T-helper 22 cell (primary cell): ENCODE results near the gene CREBL2.
"Not testable (repeated sequence)": the region's sequence is repeated elsewhere in the genome, so short reads cannot be mapped to it uniquely, and the experiment has no call there.

Experiments used
- DNase-seq: peaks from one replicate; pipeline ENCODE4 v3.0.0-alpha.2; 2020; ENCODE audit warnings: low read depth

Gene CREBL2

DNA sequence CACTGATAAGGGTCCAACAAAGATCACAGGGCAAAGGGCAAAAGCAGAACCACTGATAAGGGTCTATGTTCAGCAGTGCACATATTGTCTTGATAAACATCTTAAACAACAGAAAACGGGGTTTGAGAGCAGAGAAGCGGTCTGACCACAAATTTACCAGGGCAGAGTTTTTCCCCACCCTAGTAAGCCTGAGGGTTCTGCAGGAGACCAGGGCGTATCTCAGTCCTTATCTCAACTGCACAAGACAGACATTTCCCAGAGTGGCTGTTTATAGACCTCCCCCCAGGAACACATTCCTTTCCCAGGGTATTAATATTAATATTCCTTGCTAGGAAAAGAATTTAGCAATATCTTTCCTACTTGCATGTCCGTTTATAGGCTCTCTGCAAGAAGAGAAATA is 28.3 kb downstream of the CREBL2 start:
- DNase-seq = not testable (repeated sequence)

DNA sequence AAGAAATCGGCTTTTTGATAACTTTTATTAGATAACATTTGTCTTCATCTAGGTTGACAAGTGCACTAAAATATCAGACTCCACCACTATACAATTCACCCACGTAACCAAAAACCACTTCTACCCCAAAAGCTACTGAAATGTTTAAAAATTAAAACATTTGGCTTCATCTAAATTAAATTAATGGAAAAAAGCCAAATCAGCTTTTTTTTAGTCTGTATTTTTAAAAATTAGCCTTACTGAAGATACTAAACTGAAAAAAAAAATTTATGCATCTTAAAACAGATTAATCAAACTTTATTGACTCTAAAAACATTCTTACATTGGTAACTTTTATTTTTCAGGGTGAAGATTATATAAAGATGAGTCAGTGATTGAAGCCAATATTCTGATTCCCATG is 30.0 kb downstream of the CREBL2 start:
- no peak for DNase-seq

DNA sequence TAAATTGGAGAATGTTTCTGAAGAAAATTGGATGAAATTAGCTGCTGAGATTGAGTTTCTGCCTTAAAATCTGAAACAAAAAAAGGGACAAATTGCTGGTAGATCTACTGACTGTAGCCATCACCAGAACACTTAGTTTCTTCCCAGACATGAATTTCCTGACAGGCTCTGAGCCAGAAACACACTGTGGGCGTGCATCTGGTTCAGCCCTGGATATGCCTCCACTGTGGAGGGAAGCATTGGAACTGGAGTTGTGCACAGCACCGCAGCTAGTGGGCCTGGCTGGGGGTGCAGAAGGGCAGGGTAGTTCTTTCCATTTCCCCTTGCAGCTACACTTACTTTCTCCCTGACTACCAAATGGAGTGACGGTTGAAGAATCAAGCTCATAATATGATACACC is 31.2 kb downstream of the CREBL2 start:
- no peak for DNase-seq

DNA sequence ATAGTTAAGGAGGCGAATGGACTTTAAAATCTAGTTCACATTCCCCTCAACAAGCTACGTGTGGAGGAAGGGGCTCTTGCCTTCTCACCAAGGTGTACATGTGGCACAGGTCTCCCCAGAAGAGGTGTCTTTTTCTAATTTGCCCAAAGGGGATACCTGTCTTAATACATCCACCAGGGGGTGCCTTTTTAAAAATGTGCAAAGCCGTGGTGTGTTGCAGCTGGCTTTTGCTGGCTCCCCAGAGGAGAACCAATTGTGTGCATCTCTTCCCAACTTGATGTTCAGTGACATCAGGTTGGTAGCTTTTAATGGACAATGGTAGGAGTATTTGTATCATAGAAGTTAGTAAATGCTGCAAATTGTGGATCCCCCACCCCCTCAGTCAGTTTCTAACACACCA is 33.8 kb downstream of the CREBL2 start:
- DNase-seq = peak; percentile 11

DNA sequence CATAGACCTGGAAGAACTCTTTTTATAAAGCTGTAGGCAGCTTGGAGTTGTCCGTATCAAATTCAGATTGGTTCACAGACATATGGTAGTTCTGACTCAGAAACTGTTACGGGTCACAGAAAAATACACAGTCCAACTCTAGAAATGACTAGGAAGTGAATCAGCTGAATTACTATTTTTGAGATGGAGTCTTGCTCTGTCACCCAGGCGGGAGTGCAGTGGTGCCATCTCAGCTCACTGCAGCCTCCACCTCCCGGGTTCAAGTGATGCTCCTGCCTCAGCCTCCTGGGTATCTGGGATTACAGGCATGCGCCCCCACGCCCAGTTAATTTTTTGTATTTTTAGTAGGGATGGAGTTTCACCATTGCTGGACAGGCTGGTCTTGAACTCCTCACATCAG is 34.3 kb downstream of the CREBL2 start:
- DNase-seq = not testable (repeated sequence)

DNA sequence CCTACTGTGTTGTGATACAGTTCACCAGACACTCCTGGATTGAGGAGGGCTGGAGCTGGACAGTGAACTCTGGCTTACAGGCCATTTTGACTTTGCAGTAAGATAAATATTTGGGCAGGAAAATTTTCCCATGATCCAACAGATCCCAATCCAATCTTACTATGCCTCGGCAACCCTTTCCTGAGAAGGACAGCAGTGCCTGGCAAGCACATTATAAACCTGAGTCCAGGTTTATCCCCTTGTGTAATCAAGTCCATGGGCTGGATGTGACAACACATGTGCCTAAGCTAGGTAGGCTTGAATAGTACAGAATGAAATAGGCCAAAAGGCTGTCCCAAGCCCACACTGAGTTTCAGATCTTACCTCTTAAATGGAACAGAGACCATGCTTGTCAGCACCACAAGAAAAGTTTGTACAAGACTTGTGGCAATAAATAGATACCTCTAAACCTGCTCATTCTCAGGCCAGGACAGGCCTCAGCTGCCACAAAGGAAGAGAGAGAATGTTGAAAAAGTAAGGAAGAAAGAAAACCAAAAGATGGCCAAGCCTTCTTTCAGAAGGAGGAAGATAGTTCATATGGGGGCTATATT is 34.9 kb downstream of the CREBL2 start:
- no peak for DNase-seq

DNA sequence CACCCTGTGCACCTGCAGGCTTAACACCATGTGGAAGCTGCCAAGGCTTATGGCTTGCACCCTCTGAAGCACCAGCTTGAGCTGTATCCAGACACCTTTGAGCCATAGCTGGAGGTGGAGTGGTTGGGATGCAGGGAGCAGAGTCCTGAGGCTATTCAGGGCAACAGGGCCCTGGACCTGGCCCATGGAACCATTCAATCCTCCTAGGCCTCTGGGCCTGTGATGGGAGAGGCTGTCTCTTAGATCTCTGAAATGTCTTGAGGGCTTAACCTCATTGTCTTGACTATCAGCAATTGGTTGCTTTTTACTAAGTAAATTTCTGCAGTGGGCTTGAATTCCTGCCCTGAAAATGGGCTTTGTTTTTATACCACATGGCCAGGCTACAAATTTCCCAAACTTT is 36.6 kb downstream of the CREBL2 start:
- DNase-seq = no peak

DNA sequence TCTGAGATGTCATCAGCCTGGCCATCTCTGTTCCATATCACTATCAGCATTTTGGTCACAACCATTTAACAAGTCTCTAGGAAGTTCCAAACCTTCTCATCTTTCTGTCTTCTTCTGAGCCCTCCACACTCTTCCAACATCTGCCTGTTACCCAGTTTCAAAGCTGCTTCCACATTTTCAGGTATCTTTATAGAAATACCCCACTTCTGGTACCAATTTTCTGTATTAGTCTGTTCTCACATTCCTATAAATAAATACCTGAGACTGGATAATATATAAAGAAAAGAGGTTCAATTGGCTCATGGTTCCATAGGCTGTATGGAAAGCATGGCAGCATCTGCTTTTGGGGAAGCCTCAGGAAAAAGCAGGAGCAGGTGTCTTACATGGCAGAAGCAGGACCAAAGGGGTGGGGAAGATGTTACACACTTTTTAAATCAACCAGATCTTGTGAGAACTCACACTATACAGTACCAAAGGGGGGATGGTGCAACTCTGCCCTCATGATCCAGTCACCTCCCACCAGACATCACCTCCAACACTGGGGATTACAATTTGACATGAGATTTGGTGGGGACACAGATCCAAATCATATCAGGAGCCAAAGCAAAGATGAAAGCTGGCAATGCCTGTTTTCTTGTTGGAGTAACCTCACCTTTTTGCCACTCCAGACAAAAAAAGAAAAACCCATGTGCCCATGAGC is 37.4 kb downstream of the CREBL2 start:
- no peak for DNase-seq

DNA sequence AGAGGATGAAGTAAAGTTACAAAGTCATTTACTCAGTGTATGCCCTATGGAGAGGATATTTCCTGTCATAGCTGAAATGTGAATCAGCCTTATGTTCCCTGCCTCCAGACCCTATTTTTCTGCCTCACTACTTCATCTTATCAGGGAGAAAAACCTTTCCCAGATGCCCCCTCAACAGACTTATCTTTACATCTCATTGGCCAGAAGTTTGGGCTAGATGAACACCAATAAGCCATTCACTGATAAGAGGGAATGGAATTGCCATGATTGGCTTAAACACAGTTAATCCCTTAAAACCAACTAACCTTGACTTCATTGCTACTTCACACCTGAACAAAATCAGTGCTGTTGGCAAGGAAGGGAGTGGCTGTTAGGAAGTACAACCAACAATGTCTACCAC is 40.1 kb downstream of the CREBL2 start:
- DNase-seq = no peak

DNA sequence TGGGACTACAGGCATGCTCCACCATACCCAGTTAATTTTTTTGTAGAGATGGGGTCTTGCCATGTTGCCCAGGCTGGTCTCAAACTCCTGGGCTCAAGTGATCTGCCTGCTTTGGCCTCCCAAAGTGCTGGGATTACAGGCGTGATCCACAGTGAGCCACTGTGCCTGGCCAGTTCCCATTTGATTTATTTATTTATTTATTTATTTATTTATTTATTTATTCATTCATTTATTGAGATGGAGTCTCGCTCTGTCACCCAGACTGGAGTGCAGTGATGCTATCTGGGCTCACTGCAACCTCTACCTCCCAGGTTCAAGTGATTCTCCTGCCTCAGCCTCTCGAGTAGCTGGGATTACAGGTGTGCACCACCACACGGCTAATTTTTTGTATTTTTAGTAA is 41.0 kb downstream of the CREBL2 start:
- DNase-seq = not testable (repeated sequence)

DNA sequence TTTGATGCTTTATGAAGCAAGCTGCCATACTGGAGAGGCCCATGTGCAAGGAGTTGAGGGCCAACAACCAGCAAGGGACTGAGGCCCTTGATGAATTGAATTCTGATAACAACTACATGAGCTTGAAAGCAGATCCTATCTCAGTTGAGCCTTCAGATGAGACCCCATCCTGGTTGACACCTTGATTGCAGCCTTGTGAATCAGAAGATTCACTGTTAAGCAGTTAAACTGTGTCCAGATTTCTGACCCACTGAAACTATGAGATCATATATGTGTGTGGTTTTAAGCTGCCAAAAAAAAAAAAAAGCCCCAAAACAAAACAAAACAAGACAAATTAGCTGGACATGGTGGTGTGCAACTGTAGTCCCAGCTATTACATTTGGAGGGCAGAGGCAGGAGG is 42.2 kb downstream of the CREBL2 start:
- no peak for DNase-seq

DNA sequence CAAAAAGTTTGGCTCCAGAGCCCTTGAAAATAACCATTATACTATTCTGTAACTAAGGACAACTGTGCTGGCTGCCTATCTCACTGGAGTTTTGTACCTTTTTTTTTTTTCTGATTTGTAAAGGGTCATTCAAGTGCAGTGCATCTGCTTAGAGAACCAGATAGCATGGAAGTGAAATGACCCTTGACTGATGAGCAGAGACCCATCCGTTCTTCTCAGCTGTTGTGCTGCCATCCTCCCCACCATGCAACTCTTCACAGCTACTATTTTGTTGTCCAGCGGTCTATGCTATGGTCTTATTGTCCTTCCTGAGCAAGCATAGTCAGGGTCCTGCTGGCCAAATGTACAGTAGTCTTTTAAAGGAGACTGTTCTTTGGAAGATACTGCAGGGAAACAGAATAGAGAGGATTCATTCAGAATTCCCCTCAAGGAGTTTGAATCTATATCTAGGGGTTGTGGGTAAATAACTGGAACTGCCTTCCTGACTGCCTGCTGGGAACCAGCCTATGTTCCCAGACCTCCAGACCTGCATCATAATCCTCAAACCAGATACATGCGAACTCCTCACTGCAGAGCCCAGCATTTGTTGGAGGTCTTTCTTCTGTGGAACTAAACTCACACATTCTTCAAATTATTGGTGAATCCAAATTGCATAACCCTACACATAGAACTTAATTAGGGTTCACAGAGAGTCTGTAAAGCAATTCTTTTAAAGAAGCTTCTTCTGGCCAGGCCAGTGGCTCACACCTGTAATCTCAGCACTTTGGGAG is 43.2 kb downstream of the CREBL2 start:
- DNase-seq = no peak

DNA sequence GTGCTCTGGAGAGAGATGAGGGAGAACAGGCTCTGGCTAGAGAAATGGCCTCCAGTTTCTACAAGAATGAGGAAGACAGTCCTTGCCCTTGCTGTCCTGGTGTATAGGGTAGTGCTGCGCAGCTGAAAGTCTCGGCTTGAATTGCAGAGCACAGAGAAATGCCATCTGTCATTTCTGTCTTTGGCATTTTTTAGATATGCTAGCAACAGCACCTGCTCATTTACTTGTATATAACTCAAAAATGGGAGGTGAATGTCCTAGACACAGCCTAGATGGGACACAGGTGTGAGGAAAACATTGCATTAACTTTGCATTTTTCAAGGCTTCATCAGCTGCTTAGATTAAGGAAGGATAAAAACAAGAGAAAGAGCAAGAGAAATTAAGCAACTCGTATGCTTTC is 48.5 kb downstream of the CREBL2 start:
- DNase-seq = no peak

DNA sequence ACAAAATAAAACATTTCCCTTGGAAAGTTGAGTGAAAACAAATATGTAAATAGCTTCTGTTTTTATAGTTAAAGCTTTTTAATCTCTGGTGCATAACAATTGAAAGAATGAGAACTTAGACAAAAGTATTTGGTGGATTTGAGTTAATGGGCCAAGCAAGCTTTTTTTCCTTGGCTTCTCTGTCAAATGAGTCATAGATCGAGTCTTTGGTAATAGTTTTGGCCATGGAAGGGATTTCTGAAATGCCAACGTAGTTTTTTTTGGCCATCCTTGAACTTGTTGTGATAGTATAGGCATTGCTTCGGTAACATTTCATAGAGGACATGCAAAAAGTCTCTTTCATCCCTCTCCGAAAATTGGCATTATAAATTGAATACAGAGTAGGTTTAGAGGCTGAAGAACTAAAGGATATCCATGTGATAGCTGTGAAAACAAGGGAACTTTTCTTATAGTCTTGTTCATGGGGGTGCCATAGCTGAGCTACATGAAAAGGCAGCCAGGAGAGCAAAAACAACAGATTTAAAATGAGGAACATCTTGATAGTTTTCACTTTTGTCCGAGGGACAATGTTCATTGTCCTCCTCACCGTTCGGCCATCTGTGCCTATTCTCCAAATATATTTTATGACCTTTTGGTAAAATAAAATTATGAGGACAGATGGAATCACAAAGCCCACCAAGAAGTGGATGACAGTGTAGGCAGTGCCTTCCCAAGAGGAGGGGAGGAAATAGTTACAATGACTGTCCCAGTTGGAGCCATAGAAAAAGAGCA is 49.6 kb downstream of the CREBL2 start:
- no peak for DNase-seq

DNA sequence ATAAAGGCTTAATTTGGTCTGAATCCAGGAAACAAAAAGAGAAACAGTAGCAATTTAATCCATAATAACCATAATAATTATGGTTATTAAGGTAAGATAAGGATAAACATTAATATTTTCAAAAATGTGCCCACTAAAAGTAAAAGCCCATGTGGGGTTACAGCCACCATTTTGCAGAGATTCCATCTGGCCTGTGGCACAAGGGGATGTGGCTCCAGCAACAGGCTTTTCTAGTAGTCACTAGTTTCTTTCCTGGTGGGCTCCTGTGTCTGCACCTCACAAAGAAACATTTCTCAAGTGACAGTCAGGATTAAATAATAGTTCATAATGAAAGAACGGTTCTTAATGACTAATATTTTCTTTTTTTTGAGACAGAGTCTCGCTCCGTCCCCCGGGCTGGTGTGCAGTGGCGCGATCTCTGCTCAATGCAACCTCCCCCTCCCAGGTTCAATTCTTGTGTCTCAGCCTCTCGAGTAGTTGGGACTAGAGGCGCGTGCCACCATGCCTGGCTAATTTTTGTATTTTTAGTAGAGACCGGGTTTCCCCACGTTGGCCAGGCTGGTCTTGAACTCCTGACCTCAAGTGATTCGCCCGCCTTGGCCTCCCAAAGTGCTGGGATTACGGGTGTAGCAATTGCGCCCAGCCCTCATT is 52.1 kb downstream of the CREBL2 start:
- DNase-seq = no peak

DNA sequence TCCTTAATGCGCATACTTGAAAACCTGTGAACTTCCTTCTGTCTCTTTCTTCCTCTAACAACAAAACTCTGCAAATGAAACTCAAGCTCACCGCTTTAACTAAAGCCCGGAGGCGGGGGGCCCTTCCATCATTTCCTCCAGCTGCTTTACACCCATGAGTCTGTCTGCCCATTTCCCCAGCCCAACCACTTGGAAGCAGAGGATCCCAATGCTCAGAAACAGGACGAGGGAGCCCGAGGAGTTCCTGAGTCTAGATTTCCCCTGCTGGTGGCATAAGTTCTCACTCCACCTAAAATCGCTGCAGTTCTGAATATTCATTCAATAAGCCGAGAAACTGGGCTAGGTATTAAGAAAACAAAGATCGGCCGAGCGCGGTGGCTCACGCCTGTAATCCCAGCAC is 53.5 kb downstream of the CREBL2 start:
- no peak for DNase-seq

DNA sequence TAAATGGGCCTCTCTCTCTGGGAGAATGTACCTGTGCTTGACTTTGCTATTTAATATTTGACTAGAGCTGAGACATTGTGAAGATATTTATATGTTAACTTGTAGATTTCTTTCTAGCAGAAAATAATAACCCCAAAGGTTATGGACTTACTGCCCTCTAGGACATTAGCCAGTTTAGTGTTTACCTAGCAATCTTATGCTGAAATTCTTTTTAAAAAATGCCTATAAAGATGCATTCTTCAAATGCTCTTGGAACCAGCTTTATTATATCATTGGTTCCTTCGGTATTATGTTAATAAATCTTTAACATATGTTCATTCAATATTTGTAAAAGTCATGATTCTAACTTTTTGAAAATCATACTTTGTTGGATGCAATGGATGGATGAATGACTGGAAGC is 56.3 kb downstream of the CREBL2 start:
- DNase-seq = no peak

DNA sequence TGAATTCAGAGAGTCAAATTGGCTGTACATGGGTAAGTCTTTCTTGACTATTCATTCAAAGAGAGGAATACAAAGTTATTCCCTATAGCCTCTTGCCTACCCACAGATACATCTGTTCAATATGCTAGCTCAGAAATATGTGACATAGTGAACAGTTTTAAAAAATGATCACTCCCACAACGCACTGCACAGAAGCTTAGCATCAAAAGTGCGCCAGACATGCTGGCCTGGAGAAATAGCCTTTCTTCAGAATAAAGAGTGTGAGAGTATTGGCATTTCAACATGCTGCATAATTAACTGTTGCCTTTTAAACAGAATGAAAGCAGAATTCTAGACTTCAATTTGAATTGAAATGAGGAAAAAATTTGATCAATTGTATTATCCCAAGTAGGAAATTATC is 57.3 kb downstream of the CREBL2 start:
- DNase-seq = no peak

DNA sequence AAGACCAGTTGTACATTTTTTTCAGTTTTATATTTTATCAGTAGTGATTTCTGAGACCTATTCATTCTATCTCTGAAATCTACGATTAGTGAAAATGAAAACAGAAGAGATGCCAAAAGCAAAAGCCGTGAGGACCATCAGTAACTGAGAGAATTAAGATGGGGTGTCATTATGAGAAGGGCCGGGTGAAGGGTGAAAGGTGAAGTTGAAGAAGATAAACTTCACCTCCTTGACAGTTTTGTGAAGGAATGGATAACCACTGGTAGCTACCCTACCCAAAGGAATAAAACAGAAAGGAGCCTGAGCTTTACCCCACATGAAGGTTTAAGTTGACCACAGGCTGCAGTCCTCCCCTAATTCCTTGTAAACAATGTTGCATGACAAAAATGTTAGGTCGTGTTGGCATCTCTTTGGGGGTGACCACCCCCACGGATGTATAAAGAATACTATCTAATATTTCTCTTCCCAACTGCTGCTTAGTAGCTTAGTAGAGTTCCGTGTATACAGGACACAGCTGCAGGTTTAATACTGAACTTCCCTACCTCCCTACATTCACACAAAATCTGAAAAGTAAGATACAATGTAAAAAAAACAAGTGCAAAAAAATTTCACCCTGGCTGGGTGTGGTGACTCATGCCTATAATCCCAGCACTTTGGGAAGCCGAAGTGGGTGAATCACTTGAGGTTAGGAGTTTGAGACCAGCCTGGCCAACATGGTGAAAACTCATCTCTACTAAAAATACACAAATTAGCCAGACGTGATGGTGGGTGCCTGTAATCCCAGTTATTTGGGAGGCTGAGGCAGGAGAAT is 60.4 kb downstream of the CREBL2 start:
- DNase-seq = no peak

DNA sequence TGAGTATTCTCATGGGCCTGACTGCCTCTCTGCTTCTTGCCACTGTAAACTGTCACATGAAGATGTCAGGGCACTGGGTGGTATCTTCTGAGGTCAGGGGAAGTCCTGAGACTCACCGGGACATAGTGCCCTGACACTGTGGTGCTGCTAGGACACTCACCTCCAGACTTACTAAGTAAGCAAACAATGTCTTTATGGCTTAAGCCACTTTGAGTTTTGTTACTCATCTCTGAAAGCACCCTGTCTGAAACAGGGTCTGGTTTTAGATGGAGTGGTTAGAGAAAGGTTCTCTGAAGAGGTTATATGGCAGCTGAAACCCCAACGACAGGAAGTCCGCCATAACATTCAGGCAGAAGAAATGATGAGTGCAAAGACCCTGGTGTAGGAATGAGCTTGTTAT is 61.6 kb downstream of the CREBL2 start:
- no peak for DNase-seq

DNA sequence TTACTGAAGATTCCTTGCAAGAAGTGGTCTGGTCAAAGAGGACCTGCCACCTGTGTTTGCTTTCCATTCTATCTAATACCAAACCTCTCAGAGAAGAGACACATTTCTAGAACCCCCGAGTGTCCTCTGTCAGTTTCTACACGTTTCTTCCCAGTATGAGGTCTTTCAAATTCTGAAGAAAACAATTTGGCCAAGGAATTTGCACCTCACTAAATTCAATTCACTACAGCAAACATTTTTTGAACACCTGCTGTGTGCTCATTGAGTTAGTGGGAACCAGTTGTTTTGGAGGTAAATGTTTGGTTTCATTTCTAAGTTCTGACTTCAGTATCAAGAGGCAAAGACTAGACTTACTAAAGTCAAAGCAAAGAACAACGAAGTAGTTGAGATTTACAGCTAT is 64.9 kb downstream of the CREBL2 start:
- DNase-seq = no peak
